ENCODE measurements around the gene CFAP99.
"Not testable (repeated sequence)": the region's sequence is repeated elsewhere in the genome, so short reads cannot be mapped to it uniquely, and the experiment has no call there.

Gene CFAP99

DNA sequence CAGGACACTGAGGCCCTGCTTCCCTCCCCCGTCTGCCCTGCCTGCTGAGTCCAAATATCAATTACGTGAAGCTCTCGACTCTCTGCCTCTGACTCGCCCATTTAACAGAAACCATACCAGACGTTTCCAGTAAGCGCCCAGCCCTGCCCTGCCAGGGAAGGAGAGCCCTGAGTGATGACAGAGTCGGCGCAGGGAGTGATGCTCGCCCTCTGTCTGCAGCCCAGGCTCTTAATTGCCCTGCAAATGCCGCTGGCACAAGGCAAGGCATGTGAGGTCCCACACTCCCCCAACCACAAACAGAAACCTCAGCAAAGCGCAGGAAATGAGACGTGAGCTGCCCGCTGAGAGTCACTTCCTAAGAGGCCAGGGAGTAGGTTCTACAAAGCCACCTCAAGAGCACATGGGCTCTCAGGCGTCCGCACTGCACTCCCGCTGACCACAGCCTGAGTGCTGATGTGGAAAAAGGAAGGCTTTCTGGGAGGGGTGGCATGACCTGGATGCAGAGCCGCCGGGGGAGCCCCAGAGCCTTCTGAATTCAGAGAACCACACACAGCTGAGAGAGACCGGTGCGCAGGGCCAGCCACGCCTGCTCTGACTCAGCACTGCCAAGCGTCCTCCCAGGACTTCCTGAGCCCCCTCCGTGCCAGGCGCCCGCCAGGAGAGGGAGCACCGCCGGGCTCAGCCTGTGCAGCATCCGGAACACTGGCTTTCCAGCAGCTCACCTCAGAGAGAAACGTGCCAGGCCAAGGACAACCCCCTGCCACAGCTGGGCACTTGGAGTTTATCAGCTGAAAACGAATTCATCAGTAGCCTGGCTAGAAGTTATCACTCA, 5.7 kb upstream of the CFAP99 start:
- no peak for DNase-seq

DNA sequence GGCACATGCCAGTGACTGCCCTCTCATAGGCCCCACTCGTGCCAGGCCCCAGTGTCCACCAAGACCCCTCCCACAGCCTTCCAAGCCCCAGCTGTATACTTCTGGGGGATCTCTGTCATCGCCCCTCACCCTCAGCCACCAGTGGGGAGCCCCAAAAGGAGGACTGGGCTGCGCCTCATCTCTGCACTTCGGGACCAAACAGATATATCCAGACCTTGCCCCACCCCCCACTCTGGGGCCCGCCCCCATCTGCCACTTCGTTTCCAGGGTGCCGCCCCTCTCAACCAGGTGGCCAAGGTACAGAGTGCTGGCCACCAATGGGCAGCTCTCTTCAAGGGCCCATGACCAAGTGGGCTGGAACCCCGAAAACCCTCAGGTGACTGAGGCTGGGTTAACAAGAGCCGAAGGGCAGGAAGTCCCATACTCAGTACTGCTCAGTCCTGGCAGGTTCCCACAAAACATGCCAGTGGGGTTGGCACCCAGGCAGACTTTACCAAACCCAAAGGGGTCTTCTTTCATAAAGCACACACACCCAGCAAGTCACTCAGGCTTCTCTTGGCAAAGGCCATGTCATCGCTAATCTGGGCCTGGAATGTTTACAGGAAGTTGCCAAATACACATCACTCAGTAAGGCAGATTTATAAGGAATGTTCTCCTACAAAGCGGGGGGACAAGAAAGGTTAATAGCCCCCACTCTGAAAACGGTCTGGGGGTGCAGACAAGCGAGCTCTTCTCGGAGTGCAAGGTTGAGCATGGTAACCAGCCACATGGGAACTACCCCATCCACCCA, 4.7 kb upstream of the CFAP99 start:
- DNase-seq, result no peak

DNA sequence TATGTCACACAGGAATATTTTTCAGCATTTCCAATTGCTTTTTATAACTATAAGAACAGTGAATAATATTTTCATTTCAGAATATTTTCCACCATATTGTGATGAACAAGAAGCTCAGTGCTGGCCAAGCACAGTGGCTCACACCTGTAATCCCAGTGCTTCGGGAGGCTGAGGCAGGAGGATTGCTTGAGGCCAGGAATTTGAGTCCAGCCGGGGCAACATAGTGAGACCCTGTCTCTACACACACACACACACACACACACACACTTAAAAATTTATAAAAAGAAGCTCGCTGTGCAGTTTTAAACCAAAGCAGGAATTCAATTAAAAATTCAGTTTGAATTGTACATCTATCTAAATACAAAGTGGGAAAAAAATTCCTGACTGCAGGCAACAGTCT, 3.5 kb upstream of the CFAP99 start:
- no peak for DNase-seq

DNA sequence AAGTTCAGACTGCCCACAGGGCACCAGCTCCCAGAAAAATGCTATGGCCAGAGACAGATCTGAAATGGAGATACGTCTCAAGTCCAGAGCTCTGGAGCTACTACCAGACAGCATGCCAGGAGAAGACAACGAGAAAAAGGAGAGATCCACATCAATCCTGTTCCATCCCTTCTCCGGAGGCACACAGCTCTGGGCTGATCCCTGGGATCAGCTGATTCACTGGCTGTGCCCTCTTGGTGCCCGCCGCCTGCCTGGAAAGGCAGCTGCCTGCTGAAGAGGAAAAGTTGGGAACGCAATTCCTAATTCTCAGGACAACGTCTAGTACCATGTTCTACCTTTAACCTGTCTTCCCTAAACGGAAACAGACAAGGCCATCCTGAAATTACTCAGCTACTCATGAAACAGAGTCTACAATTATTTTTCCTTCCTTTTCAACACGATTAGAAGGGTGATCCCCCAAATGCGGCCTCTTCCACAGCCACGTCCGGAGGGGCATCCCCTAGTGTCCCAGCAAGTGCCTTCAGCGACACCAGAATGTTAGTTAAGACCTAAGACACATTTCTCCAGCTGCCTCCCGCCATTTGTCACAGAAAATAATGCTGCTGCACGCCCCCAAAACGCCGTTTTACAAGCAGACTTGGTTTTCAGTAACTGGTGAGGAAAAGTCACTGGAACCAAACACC, 2.7 kb upstream of the CFAP99 start:
- no peak for DNase-seq

DNA sequence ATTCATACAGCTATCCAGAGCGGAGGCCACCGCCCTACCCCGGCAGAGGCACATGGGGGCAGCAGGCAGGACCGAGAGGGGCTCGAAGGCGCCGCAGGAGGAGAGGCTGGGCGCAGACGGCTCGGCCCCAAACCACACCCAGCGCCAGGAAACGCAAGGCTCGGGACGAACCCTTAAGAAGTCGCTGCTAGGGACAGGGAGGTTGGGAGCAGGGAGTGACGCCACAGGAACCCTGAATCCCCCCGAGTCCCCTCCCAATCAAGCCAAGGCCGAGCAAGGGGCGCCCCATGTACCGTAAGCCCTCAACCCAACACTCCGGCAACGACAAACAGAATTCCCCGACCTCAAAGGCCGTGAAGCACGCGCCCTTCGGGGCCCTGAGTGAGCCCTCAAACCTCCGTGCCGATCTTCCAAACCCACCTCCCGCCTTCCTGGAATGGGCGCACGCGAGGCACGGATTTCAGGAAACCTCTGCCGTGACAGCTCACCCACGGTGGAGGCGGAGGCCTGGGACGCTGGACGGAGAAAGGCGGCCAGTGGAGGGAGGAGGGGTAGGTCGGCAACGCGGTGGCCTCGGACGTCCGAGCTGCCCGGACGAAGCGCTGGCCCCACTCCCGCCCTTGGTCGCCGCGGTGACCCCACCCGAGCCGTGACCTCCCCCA, 2.1 kb upstream of the CFAP99 start:
- no peak for DNase-seq

DNA sequence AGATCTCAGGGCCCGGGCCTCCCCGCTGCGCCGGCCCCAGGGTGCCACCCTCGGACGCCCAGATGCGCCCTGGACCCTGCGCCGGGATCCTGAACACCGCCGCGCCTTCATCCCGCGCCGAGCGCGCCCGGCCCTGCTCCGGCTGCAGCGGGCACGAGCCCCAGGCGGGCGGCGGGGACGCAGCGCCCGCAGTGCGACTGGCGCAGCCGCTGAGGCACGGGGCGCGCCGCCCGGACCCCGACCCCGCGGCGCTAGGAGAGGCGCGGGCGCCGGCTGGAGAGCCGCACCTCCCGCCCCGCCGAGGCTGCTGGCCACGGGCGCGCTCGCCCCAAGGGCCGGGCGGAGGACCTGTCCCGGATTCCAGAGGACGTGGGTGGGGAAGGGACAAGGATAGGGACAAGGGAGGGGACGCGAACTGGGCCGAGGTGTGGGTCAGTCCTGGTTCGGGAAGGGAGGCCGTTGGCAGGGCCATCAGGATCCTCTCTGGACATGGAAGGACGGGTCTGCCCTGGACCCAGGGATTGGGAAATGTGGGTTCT, 1.5 kb upstream of the CFAP99 start:
- no peak for DNase-seq

DNA sequence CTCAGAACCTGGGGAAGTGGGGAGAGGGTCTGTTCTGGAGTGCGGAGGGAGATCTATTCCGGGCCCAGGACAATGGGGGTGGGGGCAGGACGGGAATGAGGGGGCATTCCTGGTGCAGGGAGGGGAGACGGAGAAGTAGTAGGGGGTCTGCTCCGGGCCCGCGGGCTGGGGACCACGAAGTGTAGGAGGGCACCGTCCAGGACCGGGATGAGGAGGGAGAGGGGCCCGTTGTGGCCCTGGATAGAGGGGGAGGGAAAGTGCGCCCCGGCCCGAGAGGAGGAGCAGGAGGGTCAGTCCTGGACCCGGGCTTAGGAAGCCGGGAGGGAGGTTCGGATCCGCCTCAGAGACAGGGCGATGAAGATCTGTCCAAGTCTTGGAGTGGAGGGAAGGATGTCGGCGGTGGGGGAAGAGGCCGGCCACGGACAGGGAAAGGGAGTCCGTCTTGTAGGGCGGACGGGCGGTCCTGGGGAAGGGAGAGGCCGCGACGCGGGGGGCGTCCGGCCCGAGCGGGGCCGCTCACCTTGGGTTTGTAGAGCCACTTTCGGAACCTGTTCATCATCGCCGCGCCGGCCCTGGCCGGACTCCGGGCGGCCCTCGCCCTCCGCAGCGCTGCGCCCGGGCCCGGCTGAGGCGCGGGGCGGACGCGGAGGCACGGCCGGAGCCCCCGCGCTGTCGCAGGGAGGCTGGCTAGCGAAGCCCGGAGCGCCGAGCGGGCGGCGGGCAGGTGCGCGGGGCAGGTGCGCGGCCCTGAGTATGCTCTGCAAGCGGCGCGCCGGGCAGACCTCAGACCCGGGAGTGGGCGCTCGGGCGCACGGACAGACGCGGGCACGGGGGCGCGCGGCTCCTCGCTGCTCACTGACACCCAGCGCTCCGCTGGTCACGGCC, 748 bp upstream of the CFAP99 start, which contains the start of gene ZFYVE28:
TSS of gene ZFYVE28 (minus strand) at position 881 of the 885 bp plus-strand sequence. CDS start at position 559, 322 bp downstream.
- DNase-seq, result no peak

DNA sequence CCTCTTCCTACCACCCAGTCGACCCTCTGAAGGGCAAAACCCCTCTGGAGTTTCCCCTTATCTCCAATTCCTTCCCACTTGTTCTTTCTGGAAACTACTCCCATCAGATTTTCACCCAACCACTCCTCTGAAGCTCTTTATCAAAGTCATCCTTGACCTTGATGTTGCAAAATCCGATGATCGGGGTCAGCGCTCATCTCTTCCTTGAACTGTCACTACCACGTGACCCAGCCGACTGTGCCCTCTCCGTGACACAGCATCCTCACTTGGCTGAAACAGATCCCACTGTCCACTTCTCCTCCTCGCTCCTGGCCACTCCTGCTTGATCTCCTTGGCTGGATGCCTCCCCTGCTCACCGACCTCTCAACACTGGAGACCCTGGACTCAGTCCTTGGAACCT, 1.1 kb downstream of the CFAP99 start:
- no peak for DNase-seq

DNA sequence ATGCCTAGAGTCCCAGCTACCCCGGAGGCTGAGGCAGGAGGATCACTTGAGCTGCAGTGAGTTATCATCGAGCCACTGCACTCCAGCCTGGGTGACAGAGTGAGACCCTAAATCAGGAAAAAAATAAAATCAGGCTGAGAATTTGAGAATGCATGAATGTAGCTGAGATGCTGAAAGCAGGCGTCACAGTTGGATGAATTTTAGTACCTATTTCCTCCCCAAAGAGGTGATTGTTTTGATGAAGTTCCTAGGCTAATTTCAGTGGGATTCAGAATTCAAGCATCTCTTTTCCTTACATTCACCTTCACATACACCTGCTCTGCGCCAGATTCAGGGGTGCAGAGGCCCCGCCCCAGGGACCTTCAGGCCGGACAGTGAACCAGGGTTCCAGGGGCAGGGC, 3.2 kb downstream of the CFAP99 start:
- DNase-seq, result no peak

DNA sequence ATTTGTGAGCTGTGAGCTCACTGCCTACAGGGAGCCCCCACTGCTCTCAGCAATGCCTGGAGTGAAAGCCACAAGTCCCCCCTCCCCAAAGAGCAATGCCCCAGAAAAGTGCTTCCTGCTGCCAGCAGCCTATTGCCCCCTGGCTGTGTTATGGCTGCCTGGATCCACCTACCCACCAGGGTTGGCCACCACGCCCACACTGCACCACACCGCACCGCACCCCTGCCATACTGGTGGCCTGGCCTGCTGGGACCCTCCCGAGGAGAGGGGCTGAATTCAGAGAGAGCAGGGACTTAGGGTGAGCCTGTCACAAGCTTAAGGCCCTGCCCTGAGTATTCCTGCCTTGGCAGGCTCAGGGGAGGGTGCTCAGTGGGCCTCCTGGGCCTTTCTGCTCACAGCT, 4.3 kb downstream of the CFAP99 start:
- no peak for DNase-seq

DNA sequence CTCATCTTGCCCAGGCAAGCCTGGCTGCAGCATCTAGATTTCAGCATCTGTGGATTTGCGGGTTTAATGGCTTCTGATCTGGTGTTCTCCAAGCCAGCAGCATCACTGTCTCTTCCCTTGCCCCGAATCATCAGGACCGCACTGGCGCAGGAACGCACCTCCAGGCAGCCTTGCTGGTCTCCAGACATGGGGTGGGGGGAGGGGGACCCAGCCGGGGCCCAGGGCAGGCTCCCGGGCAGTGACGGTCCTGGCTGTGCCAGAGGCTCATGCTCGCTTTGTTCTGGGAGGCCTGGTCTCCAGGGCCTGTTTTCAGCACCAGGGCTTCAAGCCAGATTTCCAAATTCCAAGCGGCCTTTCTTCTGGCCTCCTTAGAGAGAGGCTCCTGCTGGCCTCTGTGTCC, 4.9 kb downstream of the CFAP99 start:
- DNase-seq, result no peak

DNA sequence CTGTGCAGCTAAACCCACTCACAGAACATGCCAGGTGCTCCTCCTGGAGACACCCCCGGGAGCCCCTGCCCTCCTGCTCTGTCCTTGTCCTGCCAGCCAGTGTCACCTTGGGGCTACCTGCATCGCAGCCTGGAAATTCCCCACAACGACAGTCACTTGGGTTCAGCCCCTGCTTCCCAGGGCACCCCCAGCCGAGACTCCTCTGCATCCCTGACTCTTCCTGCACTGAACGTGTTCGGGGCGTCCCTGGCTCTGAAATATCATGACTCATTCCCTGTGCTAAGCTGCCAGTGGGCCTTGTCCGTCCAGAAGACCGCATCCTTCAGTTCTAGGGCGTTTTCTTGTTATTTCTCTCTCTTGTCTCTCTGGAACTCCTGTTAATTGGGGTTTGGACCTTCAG, 5.8 kb downstream of the CFAP99 start:
- DNase-seq, result no peak

DNA sequence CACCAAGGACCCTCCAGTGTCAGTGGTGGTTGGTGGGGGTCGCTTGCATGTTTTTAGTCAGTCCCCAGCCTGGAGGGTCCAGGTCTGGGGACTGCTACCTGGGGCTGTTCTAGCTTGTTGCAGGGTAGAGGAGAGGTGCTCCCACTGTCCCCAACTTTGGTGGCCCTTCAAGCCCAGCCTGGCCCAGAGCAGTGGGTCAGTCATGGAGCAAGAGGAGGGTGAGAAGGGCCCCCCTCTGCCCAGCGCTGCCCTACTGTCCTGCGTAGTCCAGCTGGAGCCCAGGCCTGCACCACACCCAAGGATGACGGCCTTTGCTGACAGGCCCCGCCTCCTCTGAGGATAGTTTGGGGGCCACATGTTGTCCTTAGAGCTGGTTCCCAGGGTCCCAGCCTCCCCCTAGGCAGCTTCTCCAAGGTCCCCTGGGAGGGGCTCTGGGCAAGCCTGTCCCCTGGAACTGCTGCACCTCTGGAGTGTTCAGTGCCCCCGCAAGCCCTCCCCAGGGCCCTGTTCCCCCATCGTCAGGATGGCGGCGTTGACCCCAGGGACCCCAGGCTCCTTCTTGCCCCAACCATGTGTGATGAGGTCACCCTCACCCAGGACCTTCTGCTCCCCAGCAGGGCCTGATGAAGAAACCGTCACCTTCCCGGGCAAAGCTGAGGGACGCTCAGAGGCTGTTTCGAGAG, 6.8 kb downstream of the CFAP99 start:
- no peak for DNase-seq

DNA sequence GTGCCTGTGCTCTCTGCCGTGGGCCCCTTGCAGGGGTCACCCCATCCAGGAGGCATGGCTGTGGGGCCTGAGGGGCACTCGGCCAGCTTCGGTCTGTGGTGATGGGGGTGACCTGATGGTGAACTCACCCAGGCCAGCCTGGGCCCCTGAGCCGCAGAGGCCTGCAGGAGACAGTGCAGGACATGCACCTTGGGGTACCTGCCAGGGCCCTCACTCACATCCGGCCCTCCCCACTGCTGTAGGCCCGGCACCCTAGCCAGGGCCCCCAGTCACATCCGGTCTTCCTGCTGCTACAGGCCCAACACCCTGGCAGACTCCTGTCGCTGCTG, 7.3 kb downstream of the CFAP99 start:
- no peak for DNase-seq

DNA sequence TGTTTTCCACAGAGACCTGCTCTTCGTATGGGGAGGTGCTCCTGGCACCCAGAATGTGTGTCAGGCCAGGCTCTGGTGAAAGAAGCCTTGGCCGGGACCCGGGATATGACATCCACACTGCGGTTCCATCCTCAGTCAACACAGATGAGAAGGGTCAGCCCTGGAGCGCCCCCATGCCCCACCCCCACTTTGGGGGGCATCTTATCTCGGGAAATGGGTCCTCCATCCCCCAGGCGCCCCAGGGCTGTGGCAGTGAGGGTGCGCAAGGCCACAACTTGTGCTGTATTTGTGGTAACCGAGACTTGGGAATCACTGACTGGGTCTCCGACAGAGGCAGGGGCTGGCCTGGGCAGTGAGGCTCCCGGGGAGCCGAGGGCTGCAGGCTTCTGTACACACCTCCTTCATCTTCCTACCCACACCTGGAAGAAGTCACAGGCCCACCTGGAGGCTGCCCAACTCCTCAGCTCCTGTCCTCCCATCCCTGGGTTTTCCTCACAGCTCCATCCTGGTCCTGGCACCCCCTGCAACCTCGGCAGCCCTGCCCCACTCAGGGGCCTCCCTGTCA, 8.0 kb downstream of the CFAP99 start:
- DNase-seq, result no peak

DNA sequence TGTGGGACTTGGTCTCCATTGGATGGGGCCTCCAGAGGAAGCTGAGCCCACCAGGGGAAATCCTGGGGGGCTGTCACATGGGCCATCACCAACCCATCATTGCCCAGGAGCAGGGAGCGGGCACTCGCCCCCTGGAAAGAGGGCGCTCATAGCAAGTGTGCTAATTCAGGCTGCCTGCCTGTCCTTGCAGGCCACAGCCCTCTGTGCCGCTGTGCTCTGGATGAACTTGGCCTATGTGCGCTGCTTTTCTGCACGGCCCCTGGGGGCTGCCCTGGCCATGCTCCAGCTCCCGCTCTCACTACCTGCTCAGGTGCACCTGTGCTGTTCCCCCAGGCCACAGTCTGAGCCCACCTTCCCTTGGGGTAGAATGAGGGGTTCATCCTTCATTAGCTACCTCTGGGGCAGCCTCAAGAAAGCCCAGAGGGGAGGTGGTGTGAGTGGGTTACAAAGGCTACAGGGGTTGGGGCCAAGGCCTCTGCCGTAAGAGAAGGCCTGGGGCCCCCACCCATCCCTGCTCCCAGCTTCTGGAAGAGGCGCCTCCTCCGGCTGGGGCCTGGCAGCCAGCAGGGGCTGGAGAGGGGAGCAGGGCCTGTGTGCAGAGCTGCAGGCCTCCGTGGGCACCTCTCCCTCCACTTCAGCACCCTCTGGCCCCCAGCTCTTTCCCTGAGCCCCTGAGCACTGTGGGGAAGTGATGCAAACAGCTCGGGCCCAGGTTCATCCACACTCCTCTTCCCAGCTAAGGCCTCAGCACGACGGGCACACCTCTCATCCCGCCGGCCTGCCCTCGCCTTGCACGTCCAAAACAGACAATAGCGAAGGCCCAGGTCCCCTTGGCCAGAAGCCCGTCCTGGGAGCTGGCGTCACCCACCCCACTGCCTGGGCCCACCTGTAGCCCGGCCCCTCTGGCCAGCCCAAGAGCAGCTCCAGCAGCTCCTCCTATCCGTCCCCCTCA, 8.9 kb downstream of the CFAP99 start:
- no peak for DNase-seq

DNA sequence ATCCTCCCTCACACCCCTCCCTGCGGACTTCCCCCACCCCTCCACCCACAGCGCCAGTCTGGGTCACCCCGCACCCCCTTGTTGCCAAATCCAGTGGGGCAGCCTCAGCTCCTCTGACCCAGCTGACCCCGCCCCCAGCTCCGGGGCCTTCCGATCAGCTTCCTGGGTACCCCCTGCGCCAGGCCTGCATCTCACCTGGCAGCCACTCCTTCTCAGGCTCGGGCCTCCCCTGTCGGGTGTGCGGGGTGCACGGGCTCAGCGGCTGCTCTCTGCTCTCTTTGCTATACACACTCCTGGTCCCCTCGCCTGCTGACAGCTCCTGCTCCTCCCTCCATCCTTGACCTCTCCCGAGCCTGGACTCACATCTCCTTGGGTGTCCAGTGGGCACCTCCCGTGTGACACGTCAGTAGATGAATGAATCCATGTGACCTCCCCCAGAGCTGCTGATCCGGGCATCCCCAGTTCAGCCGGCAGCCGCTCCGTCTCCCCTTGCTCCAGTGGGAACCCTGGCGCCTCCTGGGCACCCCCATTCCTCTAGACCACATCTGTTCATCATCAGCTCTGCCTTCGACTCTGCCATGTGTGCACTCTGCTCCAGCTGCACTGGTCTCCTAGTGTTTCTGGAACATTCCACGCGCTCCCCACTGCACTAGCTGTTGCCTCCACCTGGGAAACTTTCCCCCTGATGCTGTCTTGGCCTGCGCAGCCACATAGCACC, 9.9 kb downstream of the CFAP99 start:
- DNase-seq, result no peak

DNA sequence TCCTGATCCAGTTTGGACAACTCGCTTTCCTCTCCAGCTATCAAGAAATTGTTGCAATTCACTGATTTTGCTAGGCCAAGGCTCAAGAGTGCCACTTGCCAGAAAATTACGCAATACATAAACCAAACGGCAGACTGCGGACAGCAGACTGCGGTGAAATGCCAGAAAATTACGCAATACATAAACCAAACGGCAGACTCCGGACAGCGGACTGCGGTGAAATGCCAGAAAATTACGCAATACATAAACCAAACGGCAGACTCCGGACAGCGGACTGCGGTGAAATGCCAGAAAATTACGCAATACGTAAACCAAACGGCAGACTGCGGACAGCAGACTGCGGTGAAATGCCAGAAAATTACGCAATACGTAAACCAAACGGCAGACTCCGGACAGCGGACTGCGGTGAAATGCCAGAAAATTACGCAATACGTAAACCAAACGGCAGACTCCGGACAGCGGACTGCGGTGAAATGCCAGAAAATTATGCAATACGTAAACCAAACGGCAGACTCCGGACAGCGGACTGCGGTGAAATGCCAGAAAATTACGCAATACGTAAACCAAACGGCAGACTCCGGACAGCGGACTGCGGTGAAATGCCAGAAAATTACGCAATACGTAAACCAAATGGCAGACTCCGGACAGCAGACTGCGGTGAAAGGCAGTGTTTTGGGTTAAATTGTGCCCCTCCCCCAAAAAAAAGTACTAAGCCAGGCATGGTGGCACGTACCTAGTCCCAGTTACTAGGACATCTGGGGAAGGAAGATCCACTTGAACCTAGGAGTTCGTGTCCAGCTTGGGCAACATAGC, 11.4 kb downstream of the CFAP99 start:
- DNase-seq, result not testable (repeated sequence)
